Hypothalamus (tissue), 51 donors: ENCODE data around the gene CELSR3.
A peak's percentile ranks its signal among the peaks of the same experiment; 100 is the strongest.

Experiments used
- DNase-seq, 51 donors: peaks; one replicate each; lab custom pipeline; 2025; lab: John Stamatoyannopoulos, UW

The CELSR3 gene

GRCh38 chr3:48637305-48637704 is 25.4 kb downstream of the CELSR3 start:
- no peak for DNase-seq

- no peak for DNase-seq
These were observed 26.5 kb downstream of the CELSR3 start for GRCh38 chr3:48636149-48636655.

- DNase-seq, result peak; percentile 48 to 99 (median 94)
These were observed 27.3 kb downstream of the CELSR3 start, which contains the start of gene SLC26A6 for GRCh38 chr3:48635222-48636021. Gene SLC26A6 (minus strand): TSS chr3:48635461. CDS start chr3:48635393, 68 bp downstream.

- DNase-seq, result peak in 22 of 51 donors; percentile 5 to 49 (median 39)
These were observed 27.9 kb downstream of the CELSR3 start for GRCh38 chr3:48634661-48635221.

- DNase-seq, result no peak
These were observed 28.9 kb downstream of the CELSR3 start for GRCh38 chr3:48633743-48634142.

GRCh38 chr3:48633256-48633655 is 29.4 kb downstream of the CELSR3 start:
- no peak for DNase-seq

- DNase-seq, result no peak
These were observed 30.9 kb downstream of the CELSR3 start for GRCh38 chr3:48631516-48632448.

GRCh38 chr3:48630833-48631232 is 31.9 kb downstream of the CELSR3 start:
- DNase-seq, result no peak

DNA sequence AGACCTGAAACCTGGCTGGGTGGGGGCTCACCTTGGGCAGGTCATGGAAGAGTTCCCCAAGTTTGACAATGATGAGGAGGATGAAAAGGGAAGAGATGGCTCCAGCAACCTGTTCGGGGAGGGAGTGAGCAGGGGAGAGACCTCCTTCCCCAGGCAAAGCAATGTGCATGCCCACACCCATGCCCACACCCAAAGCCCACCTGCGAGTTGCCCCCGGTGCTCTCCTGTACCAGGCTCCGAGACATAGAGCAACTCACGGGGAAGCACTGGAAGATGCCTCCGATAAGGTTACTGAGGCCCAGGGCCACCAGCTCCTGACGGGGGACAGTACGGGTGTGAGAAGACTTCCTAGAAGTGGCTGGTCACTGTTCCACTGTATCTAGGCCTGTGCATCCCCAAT is 32.3 kb downstream of the CELSR3 start:
- no peak for DNase-seq

GRCh38 chr3:48629894-48630293 is 32.8 kb downstream of the CELSR3 start:
- no peak for DNase-seq

DNA sequence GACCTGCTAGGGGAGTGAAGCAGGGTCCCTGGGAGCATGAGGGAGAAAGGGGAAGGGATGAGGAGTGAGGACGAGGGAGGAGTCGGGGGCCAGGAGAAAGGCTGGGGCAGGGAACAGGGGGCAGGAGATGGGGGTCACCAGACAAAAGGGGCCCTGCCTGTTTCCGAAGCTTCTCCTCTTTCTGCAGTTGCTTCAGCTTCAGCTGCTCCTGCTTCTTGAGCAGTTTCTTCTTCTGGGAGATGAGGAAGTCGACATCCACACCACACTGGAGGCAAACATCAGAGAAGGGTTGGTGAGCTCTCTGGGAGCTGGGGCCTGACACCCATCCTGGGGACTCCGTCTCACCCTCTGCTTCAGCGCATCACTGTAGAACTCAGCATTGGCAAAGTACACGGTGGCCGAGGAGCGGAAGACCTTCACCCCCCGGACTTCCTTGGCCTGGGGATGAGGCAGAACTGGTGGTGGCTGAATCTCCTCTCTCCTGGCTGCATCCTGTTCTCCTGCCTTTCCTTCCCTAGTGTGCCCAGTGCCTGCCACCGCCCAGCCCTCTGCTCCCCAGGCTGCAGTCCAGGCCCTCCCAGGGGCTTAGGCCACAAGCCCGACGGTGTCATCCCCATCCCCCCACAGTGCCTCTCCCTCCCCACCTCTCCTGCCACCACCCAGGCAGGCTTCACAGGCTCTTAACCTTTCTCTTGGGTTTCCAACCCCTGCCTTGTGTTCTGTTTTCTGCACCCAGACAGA is 34.2 kb downstream of the CELSR3 start:
- no peak for DNase-seq

DNA sequence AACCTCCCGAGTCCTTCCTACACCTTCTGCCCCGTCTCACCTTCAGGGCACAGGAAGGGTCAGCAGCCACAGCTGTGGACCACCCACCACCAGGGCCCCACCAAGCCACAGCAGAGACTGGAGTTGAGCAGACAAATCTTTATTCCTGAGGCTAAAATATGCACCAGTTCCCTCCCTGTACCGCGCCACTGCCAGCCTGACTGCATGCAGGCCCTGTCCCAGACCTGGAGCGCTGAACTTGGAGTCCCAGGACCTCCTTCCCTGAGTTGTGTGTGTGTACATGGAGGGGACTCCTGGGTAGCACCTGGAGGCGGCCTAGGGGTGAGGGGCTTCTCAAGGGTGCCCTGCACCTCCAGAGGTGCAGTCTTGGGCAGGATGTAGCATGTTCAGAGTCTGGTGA is 37.1 kb downstream of the CELSR3 start:
- no peak for DNase-seq

- no peak for DNase-seq
These were observed 37.9 kb downstream of the CELSR3 start for GRCh38 chr3:48624767-48625166.

DNA sequence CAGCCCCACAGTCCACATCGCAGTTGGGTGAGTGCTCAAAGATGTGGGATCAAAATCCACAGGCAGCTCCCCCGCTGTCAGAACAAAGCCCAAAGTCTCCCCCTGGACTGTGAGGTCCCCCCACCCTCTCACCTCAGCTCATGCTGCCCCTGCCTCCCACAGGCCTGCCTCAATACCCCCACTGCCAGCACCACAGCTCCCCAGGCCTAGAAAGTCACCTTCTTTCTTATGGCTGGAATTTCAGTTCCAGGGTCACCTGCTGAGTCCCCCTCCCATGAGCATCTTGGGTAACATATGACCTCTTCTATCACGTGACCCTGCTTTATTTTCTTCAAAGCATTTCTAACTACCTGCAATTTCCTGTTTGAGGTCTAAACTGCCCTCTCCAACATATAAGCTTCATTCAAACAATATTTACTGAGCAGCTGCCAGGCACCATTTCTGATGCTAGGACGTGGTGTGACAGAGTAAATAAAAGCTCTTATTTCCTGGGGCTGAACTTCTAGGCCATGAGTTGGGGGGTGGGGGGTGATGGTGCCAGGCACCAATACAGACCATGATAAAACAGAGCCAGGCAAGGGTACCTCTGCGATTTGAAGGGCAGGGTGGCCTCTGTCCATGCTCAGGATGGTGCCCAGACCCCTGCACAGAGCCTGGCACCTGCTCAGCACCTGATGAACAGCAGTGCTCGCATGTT is 38.7 kb downstream of the CELSR3 start:
- no peak for DNase-seq

GRCh38 chr3:48621461-48621869 is 41.2 kb downstream of the CELSR3 start, which contains the start of gene TMEM89:
Gene TMEM89 (minus strand): TSS chr3:48621769. CDS start chr3:48621756, 13 bp downstream.
- DNase-seq, result no peak

- DNase-seq, result no peak
These were observed 42.9 kb downstream of the CELSR3 start for GRCh38 chr3:48619541-48620524.

- DNase-seq, result no peak
These were observed 45.1 kb downstream of the CELSR3 start for GRCh38 chr3:48617559-48617958.

GRCh38 chr3:48614044-48614443 is 48.6 kb downstream of the CELSR3 start:
- DNase-seq, result no peak
